NCI-H446 (cell line): ENCODE data around the gene TMIGD3.
"Not testable (repeated sequence)": the region's sequence is repeated elsewhere in the genome, so short reads cannot be mapped to it uniquely, and the experiment has no call there.

Source experiments
- DNase-seq, 2 experiments: peaks; one replicate each; lab custom pipeline; 2025; lab: John Stamatoyannopoulos, UW

TMIGD3 gene

DNA sequence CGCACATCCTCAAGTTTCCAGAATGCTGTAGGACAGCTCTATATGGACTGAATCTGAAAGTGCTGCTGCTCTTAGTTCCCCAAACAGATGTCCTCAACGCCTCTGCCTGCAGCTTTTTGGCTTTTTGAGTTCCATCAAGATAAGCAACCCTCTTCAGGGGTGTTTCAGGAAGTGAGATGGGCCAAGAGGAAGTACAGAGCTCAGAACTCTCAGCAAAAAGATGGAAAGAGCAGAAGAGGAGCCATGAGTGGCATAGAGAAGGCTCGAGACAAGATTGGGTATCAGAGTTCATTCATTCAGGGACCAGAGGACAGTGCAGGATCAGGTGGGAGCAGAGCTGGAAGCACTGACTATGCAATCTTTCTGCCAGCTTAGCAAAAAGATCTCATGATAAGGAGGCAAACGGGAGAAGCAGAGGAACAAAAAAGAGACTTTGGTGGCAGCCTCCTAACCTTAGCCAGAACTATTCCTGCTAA is at the start of gene TMIGD3, which contains the start of gene ADORA3:
TMIGD3 (minus strand) TSS at position 49 of the 476 bp plus-strand sequence. CDS start 279 bp downstream, outside the sequence.
ADORA3 (minus strand) TSS at position 49 of the 476 bp plus-strand sequence. CDS start 279 bp downstream, outside the sequence.
- no peak for DNase-seq

DNA sequence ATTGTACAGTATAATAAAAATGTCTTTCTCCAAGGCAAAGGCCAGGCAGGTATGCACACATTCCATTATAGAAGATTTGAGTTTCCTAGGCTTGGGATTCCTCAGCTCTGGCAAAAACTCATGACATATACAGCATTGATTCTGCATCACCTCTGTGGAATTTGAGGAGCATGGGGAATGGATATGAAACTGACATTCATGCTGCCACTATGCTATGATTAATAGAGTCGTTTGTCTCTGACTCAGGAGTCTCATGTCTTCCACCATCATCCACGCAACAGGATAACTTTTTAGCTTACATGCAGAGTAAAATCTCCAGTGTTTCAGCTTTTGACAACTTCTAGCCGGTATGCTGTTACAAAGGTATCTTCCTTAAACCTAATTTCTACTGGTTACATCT is 49.8 kb upstream of the TMIGD3 start:
- no peak for DNase-seq

DNA sequence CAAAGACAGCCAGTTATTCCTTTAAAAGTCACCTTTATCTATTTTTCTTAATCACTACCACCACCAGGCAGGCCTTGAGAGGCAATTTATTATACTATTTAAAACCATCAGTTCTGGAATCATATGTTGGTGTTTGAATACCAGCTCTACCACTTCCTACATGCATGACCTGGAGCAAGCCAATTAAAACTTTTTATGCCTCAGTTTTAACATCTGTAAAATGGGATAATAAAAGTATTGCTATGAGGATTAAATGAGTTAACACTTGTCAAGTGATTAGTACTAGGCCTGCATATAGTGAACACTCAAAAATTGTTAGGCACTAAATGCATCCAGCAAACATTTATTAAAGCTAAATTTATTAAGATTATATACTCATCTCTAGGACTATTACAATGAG is 49.2 kb upstream of the TMIGD3 start:
- no peak for DNase-seq

DNA sequence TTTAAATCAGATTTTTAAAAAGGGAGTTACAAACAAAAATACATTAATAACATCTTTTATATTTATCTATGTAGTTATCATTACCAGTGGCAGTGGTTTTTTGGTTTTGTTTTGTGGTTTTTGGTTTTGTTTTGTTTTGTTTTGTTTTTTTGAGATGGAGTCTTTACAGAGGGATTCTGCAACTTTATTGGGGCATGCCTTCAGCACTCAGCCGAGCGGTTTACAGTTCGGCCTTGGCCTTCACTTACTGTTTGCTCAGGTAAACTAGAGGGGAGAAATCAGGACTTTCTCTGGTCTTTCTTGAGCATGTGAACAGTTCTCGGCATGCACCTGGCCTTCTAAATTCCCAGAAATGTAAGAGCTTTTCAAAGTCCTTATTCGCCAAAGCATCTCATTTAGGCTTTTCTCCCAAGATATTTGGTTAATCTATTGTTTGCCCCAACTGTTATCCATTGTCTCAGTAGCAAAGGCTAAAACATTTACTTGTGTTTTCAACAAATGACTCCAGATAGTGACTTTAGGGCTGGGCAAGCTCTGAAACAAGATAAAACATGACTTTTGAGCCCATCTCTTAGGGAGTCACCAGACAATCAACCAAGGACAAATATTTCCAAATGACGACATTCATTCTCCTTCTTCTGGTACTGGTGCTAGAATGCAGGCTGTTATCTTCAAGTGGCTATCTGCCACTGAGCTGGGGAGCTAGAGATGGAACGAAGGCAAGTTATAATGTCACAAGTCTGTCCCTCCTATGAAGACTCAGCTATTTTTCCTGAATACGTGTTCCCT is 48.4 kb upstream of the TMIGD3 start:
- DNase-seq: no peak

DNA sequence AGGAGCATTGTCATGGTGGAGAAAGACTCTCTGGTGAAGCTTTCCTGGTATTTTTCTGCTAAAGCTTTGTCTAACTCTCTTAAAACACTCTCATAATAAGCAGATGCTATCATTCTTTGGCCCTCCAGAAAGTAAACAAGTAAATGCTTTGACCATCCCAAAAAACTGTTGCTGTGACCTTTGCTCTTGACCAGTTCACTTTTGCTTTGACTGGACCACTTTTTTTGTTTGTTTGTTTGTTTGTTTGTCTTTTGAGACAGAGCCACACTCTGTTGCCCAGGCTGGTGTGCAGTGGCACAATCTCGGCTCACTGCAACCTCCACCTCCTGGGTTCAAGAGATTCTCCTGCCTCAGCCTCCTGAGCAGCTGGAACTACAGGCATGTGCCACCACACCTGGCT is 44.4 kb upstream of the TMIGD3 start:
- not testable (repeated sequence) for DNase-seq

DNA sequence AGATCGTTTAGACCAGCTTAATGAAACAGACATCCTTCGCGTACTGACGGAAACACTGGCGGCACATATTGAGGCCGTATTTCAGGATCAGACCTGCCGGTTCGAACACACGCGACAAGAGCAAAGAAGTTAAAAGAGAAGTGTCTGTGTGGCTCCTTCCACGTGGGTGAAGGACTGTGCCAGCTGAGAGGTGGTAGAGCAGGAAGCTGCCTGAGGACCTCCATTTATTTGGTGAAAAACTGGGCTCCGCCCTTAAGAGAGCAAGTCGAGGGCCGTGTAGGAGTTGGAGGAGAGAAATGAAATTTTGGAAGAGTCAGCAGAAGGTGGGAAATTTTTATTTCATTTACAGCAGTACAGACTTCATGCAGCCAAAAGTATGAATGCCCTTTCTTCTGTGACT is 38.8 kb upstream of the TMIGD3 start:
- DNase-seq: no peak

DNA sequence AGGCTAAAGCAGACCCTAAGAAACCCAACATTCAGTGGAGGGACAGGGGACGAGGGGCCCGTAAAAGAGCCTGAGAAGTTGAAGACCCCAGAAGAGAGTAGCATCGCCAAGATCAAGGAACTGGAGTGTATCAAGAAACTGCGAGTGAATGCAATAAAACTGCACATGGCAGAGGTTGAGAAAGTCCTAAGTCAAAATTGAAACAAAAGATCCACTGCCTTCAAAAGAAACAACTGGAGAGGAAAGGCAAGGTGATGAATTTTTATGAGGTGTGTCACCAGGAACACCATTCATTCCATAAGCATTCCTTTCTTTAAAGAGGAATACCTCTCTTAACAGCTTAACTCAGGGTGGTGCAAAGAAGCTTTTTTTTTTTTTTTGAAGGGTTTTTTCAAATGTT is 38.3 kb upstream of the TMIGD3 start:
- no peak for DNase-seq

DNA sequence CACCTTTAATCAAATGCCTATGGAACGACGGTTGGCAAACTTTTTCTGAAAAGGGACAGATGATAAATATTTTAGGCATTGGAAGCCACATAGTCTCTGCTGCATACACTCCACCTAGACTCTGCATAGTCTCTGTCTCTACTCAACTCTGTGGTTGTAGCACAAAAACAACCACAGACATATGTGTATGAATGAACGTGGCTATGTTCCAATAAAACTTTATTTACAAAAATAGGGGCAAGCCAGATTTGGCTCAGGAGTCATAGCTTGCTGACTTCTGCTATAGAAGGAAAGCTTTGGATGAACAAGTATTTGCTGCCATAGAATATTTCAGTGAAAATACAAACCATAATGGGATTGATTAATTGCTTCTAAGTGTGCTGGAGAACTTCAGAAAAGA is 37.5 kb upstream of the TMIGD3 start:
- no peak for DNase-seq

DNA sequence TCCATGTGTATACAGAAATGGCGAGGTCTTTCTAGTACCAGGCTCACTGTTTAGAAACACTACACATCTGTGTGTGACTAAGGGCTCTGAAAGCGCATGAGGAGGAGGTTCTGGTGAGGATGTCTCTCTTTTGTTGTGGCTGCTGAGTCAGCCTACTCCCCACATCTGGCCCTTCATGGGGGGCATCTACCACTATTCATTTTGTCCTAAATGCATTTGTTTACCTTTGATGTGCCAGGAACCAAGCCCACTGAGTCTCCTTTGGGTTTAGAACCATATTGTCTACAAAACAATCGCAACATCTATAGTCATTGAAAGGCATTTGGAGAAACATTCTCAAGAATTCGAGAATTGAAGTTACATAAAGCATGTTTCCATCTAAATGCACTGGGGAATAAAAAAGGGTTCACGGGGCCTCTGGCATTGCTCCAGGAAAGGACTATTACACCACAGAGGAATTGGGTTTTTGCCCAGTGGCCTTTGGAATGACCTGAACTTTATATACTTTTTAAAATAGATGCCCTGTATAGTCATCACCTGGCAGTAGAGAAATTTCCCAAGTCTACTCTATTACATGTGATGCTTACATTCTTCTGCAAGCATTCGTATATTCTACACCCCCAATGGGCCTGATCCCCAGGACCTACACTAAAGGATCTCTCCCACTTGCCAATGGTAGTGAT is 35.1 kb upstream of the TMIGD3 start:
- DNase-seq: no peak

DNA sequence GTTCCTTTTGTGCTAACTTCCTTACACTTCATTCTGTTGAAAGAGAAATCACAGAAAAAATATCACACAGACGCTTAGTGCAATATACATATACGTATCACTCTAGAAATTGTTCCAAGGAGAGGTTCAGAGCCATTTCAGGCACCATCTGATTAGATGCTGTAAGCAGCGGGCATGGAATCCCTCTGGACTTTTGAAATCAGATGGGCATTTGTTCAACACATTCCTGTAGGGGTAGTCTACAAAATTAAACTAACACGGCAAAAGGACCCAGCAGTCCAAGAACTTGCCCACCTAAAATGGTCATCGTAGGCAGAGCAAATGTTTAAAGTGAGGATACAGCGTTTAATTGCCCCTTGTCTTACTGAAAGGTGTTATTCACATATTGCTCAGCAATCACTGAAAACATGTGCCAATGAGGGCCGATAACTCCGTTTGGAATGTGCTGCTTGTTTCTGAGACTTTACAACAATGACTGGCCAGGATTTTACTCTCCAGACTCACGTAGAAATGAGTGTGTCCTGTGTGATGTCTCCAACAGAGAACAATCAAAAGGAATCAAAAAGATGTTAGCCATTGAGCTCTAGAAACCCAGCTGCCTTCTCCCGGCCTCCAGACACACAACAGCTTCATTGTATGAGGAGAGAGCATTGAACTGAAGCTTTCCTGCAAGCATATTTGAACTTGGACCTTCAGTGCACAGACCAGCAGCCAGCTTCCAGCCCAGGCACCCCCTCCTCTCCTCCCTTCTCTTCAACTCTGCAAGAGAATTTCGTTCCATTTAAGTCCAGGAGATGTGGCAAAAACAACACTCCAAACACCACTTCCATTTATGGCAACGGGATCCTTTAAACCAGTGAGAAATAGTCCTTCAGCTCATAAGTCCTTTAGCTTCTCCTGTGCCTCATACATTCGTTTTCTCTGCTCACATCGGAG is 32.1 kb upstream of the TMIGD3 start:
- no peak for DNase-seq

DNA sequence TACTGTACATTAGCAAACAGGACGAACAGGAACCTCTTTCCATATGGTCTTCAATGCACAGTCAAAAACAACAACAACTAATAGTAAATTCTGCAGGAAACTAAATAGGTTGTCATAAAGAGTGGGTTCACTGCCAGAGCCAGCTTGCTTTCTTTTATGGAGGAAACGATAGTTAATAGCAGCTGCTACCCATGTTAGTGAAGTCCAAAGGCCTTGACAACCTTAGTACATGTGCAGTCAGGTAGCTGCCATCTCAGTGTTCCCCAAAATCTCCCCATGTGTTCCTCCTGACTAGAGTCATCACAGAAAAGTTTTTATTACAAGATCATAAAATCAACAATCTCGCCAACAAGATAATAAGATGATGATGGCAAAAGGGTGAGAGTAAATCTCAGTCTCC is 16.6 kb upstream of the TMIGD3 start:
- DNase-seq: no peak

DNA sequence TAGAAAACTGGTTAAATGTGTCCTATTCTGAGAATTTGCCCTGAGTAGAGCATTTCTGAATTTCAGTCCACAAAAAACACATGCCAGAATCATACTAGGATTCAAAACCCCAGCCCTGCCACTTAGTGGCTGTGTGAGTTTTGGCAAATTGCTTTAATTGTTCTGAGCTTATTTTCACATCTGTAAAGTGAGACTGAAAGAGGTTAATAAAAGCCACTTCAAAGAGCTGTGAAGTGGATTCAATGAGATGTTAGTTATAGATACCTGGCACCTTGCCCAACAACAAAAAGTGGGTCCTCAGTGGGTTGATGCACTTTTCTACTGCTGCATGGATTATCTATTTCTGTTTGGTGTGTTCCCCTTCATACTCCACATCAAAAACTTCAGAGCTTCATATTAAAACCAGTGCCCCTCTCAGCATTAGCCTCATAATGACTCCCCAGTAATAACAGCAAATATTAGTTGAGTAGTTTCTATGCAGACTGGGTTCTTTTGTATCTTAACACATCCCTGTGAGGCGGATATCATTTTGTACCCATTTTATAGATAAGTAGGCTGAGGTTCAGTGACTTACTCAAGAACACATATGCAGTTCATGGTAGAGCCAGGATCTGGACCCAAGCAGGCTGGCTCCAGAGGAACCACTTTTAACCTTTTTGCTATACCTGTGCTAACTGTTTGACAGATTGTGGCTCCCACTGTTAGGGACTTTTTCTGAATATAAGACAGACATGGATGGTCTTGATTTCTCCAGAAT is 14.2 kb upstream of the TMIGD3 start:
- no peak for DNase-seq

DNA sequence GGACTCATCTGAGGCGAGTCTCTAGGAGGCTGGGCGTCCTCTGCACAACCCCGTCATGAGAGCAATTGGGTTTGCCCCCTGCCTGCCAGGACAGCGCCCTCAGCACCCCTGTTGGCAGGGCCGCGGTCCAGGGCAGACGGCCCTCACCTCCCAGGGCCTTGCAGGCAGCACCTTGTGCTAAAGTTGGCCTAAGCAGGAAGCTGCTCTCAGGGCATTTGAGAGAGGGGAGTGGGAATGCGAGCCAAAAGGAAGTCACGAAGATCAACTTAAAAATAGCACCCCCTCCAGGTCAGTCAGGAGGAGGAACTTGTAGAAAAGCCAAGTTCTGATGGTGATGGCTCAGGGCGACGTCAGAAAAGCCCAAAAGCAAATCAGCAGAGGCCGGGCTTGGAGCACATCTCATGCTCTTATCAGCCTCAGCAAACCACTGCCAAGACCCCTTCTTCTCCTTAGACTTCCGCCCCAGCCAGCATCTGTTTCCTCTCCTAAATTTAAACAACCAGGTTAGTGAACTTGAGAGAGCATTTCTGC is 12.6 kb upstream of the TMIGD3 start:
- no peak for DNase-seq

DNA sequence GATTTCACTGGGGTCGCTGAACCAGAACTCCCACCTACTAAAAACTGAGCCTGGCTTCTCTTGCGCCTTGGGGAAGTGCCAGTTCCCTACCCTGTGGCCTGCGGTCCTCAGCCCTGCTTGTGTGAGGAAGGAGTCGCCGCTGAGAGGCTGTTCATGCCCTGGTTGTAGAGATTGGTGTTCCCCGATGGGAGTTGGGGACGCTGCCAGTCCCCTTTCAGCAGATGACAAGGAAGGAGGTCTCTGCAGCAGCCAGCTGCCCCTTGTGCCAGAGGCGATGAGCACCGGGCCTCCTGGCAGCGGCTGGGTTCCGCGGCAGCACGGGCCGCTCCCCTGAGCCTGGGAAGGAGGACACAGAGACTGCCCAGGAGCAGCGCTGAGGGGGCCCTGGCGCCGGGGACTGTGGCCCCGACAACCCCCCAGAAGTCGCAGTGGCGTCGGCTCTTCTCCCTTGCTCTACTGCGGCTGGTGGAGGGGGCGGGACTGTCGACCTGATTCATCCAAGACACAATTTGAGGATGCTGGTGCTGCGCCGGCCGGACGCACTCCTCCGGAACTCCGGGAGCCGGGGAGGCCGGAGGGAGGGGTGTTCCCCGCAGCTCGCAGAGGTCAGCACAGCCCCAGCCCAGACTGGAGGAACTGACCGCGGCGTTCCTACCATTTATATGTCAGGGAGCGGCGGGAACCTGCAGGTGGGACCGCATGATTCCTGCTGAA is 12.0 kb upstream of the TMIGD3 start:
- no peak for DNase-seq

DNA sequence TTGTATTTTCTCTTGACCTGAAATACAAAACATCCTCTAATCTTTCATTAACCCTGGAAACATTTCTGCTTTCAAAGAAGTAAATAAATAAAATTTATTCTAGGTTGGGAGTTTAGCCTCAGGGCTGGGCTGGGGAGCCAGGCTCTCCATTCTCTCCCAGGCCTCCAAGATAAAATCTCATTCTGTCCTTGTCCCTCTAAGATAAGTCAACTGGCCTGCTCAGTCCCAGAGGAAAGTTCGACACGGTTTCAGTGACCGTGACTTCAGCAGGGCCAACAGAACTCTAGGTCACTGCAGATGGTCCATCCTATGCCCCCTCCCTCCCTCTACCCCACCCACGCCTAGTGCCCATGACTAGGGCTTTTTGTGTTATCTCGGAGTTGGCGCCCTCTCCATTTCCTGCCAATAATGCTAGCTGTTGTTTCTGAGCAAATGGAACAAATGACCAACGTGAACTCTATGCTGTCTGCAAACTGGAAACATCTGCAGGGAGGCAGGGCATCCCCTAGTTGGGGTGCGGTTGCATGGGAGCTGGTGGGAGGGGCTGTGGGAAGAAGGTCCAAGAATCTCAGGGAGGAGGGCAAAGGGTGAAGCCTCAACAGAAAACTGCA is 10.1 kb upstream of the TMIGD3 start:
- no peak for DNase-seq

DNA sequence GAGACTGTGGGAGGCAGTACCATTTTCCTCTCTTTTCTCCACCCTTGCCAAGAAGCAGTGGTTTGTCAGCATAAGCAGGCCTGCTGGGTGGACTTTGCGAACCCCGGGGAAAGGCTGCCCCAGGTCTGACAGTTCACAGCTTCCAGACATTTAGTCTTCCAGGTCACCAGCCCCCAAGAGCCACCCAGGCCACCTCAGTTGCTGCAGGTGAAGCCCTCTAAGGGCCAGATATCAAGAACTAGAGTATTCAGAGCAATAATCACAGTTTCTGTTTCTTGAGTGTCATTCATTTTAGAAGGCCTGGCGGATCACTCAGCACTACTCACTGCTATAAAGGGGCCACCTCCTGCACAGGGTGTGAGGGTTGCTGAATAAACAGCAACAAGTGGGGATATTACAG is 9.5 kb upstream of the TMIGD3 start:
- no peak for DNase-seq

DNA sequence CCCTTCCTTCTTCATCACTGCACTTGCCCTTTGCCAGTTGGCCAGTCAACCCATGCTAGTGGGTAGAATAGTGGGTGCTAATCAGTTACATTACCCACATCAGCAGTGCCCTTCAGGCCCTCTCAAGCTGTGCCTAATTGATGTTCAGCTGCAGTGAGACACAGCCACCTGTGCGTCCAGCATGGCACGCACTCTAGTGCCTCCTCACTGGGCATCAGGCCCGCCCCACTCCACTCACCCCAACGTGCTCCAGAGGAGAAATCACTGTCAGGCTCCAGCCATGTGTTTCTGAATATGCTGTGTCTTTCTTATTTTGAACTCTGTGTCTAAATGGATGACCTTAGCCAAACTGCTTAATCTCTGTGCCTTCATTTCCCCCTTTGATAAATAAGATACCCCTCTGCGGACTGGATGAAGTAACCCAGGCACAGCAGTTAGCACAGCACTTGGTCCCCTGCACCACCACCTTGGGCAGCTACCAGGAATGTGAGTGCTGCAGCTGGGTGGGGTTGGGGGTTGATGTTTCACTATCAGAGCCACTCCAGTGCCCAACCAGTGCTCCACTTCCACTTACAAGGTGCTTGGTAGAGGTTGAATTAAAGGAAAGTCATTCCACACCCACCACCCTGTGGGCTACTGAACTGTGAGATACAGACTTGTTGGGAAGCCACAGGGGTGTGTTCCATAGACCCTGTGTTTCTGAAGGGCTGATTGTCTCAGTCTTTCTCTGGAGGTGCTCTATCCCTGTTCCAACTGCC is 8.9 kb upstream of the TMIGD3 start:
- DNase-seq: no peak

DNA sequence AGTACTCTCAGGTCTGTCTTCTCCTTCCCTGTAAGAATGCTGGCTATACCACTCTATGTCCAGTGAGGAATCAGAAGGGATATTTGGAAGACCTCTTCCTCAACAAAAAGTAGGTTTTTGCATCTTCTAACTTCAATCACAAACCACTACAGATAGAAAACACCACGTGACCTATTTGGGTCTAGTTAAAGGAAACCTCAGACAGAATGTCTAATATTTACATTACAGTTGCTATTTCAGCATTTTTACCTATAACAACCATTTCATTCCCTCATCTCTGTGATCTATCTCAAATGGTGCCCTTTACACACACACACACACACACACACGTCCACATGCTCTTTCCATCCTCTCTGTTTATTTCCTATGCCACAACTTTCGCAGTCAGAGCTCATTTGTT is 7.9 kb upstream of the TMIGD3 start:
- no peak for DNase-seq

DNA sequence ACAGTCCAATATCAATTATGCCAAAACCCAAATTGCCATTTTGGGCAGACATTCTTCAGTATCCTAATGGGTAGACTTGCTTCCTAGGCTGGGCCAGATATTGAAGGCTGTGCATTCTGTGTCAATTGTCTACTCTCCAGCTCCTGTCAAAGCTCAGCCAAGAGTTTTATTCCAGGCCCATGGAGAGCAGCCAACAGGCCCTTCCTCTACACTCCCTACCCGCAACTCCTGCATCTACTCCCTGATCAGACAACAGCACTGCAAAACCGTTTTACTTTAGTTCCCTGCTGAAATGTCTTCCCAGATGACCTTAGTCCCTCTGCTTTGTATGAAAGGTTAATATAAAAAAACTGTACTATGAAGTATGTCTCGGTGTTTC is 6.6 kb upstream of the TMIGD3 start:
- DNase-seq: peak; percentile 58 to 84
